HuH-7.5 (cell line): ENCODE data around the gene ATG2B.
"Not testable (repeated sequence)": the region's sequence is repeated elsewhere in the genome, so short reads cannot be mapped to it uniquely, and the experiment has no call there.

Experiments used
- DNase-seq: peaks from one replicate; pipeline ENCODE4 v3.0.0; 2011; ENCODE audit warnings: low spot score

The ATG2B gene

DNA sequence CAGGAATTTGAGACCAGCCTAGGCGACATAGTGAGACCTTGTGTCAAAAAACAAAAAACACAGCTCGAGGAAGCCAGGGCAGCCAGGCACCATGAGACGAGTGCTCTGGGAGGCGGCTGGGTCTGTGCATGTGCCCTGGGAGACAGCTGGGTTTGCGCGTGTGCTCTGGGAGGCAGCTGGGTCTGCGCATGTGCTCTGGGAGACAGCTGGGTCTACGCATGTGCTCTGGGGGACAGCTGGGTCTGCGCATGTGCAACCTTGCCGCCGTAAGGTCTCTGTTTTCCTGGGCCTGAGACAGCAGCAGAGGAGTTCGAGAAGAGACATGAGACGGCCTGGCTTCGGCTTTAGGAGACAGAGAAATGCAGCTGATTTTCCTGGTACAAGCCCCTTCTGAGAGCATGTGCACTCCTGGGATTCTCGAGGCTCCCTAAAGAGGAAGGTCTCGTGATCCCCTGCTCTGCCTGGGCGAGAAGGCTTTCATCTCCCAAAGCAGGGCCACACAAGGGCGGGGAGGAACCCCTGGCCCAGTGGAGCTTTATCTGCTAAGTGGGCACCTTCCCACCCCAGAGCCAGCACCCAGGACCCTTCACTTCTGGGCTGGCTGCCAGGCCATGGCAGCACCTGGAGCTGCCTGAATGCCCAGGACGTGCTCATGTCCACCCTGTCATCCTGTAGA, 110.7 kb downstream of the ATG2B start:
- no peak for DNase-seq

DNA sequence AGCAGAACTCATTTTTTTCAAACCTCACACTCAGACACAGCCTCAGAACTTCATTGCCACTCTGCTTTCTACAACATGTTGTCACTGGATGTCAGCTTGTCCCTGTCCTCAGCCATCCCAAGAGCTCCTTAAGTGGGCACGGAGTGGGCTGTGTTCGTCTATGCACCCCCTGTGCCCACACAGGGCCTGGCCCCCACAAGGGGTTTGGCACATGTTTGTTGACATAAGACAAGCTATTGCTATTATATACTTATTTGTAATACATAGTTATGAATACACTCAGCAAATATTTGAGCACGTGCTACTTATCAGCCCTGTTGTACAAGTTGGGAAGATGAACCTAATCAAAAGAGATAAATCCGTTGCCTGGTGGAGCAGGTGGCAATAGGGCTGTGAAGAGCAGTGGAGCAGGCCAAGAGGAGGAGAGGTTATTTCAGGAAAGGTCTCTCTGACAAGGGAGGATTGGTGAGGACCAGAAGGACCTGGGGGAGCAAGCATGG, 111.4 kb downstream of the ATG2B start:
- DNase-seq: no peak

DNA sequence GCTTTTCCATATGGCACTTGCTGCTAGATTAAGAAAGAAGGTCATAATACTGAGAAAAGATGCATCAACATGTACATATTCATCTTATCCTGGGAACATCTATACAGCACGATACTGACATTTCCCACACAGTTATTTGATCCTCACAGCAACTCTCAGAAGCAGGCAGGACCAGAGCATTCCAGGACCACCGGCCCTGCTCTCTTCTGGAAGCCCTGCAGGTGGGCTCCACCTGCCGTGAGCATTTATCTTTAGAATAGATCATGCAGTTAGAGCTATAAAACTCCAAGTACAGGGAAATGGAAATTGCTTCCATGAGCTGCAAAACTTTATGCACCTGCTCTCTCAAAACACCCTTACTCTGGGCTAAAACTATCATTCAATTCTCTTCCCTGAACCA, 112.7 kb downstream of the ATG2B start:
- DNase-seq: no peak

DNA sequence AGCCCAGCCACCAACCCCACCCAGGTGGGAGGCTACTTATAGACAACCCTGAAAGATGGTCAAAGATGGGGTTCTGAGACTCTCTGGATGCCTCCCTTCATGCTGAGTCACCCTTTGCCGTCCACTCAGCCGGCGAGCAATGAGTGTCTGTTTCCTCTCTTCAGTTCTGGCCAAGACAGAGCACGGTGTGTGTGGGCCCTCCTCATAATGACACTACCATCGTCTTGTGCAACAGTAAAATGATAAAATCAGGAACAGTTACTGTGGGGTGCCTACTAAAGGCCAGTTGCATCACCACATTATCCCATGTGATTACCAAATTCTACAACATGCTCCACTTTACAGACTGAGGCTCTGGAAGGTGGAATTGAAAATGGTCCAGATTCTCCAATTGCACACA, 114.1 kb downstream of the ATG2B start:
- DNase-seq: no peak

DNA sequence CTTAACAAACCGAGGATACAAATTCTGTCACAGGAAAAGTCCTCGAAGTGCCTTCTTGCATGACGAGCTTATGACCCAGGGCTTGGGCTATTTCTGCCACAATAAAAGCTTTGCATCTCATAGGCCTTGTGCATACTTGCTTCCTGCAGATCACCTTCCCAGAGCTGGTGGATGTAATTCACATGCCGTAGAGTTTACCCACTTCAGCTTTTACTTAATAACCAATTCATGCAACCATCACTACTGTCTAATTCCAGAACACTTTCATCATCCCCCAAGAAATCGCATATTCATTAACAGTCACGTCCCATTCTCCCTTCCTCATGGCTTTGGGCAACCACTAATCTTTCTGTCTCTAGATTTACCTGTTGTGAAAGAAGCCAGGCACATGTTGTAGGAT, 116.1 kb downstream of the ATG2B start:
- DNase-seq: no peak

DNA sequence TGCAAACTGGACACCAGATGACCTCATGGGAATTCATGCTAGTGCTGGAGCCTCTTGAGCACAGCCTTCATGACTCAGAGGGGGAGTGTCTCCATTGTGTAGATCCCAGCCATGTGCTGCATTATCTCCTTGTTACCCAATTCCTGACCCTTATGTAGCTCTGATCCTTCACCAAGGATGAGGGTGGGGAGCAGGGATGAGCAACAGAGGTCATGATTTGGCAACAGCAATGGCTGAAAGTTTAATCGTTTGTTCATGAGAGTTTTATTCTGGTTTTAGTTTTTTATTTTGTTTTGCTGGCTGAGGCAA, 116.6 kb downstream of the ATG2B start:
- no peak for DNase-seq

DNA sequence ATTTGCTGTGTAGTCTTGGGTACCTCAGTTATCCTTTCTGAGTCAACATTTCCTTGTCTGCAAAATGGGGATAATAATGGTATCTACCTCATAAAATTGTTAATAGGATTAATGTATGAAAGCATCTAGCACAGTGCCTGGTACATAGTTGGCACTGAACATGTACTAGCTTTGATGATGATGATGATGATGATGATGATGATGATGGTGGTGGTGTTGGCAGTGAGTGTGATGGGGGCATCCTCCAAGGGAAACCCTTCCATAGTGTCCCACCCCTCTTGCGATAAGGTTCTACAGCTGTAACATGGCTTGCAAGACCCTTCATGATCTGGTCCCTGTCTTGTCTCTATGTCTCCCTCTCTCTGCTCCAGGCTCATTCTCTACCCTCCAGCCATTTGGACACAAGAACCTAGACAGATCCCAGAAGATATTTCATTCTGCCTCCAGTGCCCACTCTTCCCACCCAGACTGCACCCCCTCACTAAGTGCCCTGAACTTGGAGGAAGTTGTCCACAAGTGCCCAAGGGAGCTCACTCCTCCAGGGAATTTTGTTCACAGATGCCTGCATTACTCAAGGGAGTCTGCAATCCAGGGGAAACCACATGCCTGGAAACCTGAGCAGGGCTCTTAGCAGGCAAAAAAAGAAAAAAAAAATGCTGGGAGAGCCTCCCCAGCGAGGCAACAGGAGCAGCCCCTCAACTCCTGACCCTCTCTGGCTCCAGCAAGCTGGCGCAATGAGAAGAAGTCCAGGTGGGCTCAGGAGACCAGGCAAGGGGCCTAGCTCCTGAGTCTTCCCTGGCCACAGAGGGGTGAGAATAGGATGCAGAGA, 117.2 kb downstream of the ATG2B start:
- no peak for DNase-seq

DNA sequence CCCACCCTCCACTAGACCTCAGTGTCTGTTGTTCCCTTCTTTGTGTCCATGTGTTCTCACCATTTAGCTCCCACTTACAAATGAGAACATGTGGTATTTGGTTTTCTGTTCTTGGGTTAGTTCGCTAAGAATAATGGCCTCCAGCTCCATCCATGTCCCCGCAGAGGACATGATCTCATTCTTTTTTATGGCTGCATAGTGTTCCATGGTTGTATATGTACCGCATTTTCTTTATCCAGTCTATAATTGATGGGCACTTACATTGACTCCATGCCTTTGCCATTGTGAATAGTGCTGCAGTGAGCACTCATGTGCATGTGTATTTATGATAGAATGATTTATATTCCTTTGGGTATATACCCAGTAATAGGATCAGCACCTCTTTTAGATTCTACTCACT, 118.1 kb downstream of the ATG2B start:
- not testable (repeated sequence) for DNase-seq

DNA sequence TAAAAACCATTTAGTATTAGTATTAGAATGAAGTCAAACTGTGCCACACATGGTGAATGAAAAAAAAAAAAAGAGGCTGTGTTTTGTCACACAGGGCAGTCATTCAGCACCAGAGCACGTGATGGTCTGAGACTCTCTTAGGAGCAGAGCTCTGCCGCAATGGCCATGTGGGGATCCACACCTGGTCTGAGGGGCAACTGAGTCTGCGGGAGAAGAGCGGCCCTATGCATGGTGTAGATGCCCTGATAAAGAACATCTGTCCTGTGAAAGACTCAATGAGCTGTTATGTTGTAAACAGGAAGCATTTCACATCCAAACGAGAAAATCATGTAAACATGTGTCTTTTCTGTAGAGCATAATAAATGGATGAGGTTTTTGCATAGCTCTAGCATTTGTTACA, 119.4 kb downstream of the ATG2B start:
- no peak for DNase-seq

DNA sequence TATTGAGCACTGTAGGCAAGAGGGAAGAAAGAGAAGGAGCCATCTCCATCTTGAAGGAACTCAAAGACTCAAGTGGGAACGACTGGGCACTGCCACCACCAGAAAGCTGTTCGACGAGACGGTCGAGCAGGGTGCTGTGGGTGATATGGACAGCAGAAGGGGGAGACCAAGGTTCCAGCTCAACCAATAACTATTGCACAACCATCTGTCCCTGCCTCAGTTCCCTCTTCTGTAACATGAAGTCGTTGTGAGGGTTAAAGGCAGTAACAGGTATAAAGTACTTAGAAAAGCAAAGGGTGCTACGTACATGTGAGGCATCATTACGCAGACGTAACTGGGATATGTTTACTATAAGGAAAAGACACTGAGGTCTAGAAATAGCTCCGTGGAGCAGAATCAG, 121.0 kb downstream of the ATG2B start:
- DNase-seq: no peak

DNA sequence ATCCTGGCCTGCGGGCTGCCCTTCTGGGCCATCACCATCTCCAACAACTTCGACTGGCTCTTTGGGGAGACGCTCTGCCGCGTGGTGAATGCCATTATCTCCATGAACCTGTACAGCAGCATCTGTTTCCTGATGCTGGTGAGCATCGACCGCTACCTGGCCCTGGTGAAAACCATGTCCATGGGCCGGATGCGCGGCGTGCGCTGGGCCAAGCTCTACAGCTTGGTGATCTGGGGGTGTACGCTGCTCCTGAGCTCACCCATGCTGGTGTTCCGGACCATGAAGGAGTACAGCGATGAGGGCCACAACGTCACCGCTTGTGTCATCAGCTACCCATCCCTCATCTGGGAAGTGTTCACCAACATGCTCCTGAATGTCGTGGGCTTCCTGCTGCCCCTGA, 122.5 kb downstream of the ATG2B start:
- no peak for DNase-seq

DNA sequence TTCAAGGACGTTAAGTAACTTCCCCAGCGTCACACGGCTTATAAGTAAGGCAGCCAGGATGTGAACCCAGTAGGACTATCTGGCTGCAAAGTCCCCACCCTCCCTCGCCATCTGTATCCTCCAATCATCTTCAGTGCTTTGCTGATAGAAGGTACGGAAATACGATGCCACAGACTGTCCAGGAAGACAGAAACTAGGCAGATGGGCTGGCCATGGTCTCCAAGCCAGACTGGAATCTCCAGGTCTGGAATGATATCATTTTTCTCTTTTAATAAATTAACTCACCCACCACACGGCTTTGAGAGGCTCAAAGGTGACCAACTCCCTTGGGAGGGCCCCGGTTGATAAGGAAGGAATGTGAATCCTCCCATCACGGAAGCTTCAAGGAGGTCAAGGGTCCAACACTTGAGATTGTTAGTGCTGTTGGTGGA, 123.4 kb downstream of the ATG2B start:
- no peak for DNase-seq

DNA sequence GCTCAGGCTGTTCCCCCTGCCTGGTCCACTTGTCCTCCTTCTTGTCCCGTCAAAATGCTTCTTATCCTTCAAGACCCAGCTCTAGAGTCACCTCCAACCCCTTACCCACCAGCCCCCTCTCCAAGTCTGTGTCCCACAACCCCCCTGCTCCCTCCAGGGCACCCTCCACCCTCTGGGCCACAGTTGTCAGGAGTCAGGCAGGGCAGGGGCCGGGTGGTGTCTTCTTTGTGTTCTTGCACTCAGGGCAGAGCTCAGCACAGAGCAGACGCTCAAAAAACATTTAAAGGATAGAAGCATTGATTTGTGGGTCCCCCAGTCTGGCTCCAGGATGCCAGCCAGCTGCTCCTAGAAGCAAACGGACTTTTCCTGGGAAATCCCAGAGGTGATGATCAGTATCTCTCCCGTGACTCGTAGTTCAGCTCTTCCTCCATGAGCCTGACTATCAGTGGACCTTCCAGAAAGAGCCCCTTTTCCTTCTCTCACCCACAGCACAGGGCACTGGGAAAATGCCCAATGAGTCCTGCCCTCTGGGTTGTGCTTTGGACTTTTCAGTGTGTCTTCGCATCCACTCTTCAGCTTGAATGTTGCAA, 124.4 kb downstream of the ATG2B start:
- DNase-seq: no peak

DNA sequence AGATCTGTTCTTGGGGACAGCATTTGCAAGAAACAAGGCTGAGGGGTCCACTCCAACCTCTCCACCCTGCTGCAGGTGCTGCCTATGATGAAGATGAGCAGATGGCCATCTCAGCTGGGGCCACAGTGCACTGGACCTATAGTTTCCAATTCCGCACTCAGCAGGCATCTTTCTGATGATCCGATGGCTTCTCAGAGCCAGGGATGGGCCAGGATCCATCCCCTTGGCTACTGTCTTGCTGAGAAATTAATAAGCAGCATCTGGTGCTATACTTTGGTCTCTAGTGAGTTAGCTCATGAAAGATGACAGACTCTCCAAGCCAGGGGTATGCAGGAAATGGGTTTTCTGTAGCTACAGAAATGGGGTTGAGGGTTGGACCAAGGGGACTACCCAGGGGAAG, 125.5 kb downstream of the ATG2B start:
- no peak for DNase-seq

DNA sequence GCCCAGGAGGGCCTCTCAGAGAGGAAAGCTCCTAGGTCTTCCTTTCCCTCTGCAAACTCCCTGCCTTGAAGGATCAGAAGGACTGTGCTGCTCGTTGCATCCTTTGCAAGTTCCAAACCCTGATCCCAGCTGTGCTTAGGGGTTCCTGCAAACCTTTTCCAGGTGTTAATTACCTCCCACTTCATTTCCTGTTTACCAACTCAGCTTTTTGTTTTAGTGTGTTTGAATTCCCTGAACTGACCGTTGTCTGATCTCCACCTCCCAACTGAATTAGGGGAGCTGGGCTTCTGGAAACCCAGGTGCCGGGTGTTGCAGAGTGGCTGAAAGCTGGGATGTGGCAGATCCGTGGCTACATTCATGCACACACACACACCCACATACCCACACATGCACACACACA, 127.7 kb downstream of the ATG2B start:
- DNase-seq: no peak

DNA sequence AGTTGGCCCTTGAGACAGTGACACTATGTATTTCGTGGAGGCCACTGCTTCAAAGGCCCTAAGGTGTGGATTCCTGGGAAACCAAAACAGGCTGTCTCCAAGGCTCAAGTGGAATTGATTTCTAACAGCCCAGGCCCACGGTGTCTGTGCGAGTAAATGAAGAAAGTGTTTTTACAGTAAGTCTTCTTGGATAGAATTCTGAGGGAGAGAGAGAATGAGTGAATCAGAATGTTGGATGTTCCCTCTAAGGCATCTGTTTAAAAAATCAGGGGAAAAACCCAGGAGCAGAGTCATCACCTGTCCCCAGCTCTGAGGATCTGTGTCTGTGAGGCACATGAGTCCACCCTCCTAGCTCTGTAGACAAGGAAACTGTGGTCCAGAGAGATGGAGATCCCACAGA, 129.5 kb downstream of the ATG2B start:
- no peak for DNase-seq

DNA sequence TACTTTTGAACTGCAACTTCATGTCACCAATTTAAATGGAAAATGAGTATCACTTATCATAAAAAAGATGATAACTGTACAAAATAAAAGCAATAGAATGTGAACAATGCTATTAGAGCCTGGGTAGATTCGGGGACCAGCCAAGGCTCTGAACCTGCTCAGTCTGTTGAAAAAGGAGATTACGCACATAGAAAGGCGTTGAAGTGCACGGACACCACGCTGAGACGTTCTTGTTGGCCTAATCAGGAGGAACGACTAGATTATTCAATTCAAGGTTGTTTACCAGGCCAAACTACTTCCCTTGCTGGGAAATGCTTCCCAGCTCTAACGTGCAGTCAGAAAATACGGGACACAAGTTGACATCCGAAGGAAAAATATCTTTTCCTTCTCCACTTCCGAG, 130.6 kb downstream of the ATG2B start:
- no peak for DNase-seq

DNA sequence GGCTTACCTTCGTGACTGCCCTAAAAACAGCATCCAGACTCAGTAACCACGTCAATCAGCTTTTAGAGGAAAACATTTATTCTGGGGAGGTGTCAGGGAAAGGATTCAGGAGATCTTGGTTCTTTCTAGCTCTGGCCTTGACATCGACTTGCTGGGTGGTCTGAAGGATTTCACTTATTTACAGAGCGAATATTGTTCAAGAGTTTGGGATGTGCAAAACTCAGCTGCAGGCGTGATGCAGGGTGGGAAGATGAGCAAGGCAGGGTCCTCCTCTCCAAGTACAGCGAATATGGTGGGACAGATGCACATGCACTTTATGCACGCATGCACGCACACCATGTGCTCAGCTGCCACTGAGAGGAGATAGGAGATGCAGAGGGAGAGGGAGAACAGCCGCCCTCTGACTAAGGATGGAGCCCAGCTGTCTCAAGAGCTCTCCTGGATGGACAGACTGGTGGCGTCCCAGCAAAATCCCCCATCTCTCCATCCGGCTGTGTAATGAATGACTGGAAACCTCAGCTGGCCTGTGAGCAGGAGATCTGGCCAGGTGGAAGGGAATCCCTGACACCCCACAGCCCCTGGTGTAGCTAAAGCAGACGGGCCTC, 131.5 kb downstream of the ATG2B start:
- no peak for DNase-seq

DNA sequence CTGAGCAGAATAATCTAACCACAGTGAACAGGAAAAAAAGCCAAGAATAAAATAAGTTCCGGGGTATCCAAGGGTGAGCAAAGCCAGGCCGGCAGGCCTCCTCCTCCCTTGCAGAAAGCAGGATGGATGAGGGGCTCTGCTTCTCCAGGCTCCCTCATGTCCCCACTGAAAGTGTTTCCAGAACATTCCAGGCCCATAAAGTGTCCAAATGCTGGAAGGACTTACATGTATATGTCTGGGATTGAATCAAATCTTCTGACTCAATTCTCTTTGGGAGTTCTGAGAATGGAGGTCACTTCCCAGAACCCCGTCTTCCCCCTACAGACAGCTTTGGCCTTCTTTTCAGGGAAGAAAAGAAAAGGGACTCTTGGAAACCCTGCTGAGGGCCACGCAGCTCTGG, 132.1 kb downstream of the ATG2B start:
- no peak for DNase-seq

DNA sequence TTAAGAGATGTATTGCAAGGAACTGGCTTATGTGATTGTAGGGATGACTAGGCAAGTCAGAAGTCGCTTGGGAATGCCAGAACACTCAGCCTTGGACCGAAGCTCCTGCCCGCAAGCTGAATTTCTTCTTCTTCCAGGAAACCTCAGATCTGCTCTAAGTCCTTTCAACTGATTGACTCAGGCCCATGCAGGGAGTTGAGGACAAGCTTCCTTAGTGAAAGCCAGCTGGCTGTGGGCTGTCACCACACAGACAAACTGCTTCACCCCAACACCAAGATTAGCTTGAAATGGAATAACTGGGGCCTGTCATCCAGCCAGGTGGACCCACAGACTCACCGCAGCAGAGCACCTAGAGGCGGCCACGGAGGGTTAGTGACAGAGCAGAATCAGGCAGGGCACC, 133.8 kb downstream of the ATG2B start:
- no peak for DNase-seq
